Medulla oblongata (tissue), 1 donor: ENCODE results near the gene RXFP2.

Experiments used
- DNase-seq: peaks from one replicate; pipeline ENCODE4 v3.0.0-alpha.2; 2015; ENCODE audit errors: extremely low spot score

The RXFP2 gene, protein sequence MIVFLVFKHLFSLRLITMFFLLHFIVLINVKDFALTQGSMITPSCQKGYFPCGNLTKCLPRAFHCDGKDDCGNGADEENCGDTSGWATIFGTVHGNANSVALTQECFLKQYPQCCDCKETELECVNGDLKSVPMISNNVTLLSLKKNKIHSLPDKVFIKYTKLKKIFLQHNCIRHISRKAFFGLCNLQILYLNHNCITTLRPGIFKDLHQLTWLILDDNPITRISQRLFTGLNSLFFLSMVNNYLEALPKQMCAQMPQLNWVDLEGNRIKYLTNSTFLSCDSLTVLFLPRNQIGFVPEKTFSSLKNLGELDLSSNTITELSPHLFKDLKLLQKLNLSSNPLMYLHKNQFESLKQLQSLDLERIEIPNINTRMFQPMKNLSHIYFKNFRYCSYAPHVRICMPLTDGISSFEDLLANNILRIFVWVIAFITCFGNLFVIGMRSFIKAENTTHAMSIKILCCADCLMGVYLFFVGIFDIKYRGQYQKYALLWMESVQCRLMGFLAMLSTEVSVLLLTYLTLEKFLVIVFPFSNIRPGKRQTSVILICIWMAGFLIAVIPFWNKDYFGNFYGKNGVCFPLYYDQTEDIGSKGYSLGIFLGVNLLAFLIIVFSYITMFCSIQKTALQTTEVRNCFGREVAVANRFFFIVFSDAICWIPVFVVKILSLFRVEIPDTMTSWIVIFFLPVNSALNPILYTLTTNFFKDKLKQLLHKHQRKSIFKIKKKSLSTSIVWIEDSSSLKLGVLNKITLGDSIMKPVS

DNA sequence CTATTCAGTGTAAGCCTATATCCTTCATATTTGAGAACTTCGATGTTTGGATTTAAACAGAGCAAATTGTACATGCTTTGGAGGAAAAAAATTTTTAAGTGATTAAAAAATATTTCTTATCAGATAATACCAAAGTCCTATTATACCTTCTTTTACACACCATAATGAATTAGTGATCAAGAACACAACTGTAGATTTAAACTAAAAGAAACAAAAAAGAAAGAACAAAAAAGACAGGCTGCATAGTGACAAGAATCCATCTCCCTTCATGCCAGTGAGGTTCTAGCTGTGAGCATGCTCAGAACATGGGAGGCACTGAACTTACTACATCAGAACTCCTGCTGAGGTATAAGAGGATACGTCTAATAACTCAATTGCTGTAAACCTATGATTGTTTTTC is at the start of gene RXFP2:
Gene RXFP2 (plus strand): TSS at position 301 of the 400 bp plus-strand sequence. CDS start 87 bp downstream, at position 388.
- DNase-seq, result no peak

DNA sequence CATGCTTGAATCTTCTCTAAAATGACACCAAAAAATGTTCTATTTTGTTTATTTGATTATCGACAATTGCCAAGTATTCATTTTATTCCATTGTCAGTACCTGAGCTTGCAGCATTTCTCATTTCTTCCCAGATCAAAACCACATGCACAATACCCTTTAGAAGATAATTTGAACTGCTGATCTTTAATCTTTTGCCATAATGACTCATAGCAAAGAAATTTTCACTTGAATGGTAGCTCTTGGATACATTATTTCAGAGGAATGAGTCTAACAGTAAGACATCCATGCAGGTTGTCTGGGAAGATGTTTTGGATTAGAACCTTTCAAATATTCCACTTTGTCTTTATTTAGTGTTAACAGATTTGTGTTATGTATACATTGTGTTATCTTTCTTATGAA is 42.0 kb upstream of the RXFP2 start:
- no peak for DNase-seq

DNA sequence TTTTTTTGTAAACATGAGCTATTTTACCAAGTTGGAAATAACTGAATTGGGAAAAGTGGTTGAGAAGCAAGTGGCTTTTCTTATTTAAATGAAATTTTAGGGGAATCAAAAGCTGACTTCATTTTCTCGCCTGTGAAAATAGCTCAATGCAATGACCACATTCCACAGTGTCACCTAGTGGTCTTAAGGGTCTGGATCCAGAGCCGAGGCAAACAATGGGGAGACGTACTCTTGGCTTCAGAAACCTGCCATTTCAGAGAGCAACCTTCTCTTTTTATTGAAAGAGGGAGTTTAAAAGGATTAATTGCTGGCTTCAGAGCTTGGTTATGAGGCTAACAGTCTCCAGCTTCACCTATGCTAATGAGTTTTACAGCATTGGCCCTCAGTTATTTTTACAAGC is 39.7 kb upstream of the RXFP2 start:
- DNase-seq, result no peak

DNA sequence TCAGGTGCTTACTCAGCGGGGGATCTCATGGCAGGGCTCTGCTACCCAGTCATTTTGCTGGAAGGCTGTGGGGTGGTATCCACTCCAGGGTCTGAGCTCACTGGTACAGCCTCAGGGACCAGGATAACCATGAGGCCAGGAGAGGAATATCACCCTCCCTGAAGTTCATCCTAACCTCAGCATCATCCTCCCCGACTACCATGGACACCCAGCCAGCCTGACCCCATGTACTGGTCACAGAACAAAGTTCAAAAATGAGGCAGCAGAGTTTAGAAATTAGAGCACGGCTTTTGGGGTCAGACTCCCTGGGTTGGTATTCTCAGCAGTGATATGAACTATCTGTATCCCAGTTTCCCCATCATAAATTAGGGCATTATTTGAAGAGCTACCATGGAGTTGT is 35.5 kb upstream of the RXFP2 start:
- no peak for DNase-seq

DNA sequence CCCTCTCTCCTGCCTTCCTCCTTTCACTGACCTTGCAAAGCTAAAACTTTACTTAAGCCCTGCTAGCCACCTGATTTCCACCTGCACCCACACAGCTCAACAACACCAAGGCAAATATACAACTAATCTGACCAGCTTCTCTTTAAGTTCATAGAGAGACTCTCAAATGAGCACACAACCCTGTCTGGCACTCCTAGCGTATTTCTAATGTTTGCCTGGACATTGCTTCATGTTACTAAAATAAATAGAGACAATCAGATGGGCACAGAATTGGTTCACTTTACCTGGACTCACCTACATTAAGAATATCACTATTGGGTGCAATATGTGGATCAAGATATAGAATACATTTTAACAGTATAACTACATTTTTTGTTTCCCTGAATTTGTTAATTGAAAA is 33.2 kb upstream of the RXFP2 start:
- DNase-seq, result no peak

DNA sequence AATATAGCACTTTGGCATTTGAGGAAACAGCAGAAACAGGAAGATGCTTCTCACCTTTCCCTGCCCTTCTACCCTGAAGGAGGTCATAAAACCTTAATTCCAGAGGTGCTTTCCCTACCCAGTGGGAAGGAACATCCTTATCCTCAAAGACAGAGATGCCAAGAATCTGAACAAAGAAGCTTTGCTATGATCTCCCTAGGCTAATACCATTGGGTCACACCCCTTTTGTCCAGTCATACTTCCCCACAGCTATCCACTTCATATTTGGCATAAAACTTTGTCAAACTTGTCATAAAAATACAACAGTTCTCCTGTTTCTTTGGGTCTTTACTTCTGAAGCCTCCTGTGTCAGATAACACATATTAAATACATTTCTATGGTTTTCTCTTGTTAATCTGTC is 21.7 kb upstream of the RXFP2 start:
- DNase-seq, result no peak

DNA sequence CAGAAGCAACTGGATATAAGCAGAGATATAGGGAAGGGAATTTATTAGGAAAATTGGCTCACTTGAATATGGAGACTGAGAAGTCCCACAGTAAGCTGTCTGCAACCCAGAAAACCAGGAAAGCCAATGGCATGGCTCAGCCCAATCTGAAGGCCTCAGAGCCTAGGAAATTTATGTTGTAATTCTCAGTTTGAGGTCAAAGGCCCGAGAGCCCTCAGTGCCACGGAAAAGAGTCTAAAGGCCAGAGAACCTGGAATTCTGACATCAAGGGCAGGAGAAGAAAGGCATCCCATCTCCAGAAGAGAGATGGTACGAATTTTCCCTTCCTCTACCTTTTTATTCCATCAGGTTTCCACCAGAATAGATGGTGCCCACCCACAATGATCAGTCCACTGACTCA is 20.1 kb upstream of the RXFP2 start:
- no peak for DNase-seq

DNA sequence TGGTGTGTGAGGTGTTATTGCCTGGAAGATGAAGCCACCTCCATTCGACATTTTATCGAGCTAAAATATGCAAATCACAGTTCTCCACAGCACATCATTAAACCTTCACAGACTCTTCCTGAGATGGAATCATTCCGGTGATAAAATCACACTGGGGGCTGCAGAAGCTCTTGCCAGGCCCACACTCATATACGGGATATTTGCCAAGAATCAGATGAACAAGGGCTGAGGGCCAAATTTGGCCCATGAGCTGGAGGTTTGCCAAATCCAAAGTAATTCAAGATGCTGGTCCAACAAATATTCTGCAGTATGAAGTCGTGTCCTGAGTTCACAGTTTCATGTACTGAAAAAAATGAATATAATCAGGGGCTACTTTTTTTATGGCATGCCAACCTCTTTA is 16.7 kb upstream of the RXFP2 start:
- no peak for DNase-seq

DNA sequence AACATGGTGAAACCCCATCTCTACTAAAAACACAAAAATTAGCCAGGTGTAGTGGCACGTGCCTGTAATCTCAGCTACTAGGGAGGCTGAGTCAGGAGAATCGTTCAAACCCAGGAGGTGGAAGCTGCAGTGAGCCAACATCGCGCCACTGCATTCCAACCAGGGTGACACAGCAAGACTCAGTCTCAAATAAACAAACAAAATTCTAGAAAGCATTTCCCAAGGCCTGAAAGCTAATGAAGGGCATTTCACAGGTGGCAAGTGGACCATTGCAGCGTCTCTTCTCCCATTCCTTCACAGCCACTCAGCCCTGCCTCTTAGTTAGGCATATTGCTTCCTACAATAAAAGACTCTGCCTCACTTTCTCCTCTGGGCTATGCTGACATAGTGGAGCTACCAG is 13.5 kb upstream of the RXFP2 start:
- no peak for DNase-seq

DNA sequence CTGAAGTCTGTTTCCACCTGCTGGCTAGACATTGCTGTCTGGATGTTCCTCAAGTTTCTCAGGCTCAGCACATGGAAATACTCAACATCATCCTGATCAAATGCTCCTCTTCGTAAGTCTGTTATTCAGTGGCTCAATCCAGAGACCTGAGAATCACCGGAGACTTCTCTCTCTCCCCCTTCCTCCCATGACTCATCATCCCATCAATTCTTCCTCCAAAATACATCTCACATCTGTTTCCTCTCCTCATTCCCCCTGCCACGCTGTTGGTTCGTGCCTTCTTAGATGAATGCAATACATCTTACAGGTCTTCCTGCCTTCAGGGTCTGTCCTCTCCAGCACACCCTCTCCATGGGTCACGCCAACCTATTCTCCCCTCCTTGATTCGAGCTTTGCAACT is 7.4 kb upstream of the RXFP2 start:
- no peak for DNase-seq

DNA sequence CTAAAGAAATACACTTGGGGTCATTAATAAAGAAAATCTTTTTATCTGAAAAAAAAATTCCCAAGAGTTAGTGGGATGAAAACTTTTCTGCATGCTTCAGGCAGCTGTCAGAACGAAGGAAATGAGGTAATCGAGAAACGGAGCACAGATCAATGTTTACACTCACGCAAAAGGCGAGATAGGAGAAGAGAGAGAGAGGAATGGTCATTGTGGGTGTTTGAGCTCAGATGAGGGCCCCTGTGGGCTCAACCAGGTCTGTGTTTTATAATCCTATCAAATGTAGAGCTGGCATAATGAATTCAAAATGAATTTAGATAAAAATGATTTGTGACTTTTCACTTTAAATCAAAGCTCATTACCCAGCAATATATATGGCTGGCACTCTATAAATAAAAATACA is 6.3 kb upstream of the RXFP2 start:
- no peak for DNase-seq

DNA sequence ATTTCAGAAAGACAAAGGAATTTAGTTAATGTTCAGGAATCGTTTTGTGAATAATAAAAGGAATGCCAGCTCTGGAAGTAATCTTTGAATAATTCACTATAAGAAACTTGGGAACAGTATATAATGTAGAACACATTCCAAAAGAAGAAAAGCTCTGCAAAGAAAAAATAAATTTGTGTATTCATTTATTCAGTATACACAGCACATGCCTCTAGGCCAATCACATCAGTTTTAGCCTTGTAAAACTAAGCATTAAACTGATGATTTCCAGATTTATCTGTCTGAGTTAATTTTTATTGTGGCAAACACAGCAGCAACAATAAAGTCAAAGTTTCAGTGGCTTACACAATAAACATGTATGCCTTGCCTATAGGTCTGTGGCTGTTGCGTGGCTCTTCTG is 5.7 kb upstream of the RXFP2 start:
- DNase-seq, result no peak

DNA sequence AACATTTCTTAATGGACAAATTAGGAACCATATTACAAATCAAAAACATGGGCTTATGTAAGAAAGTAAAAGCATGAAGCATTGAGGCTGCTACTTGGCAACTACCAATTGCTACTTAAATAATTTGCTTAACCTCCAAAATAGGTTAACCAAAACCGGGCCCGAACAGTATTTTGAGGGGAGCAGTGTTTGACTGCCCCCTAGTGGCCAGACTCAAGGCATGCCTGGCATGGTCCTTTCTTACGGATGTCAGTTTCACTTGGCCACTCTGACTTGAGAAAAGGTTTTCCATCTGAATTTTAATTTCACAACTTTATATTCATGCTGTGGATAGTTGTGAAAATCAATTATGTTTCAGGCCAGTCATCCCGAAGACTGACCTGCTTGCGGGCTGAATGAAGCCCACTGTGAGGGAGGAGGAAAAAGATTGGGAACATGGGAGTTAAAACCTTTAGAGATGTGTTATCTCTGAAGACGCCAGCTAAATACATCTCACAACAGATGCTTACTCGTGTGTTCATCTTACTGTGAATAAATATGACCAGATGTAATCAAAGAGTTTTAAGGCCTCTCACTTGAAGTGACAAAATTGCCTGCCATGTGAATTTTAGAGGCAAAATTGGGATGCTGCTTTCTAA is 2.9 kb downstream of the RXFP2 start:
- peak; percentile 70 for DNase-seq

DNA sequence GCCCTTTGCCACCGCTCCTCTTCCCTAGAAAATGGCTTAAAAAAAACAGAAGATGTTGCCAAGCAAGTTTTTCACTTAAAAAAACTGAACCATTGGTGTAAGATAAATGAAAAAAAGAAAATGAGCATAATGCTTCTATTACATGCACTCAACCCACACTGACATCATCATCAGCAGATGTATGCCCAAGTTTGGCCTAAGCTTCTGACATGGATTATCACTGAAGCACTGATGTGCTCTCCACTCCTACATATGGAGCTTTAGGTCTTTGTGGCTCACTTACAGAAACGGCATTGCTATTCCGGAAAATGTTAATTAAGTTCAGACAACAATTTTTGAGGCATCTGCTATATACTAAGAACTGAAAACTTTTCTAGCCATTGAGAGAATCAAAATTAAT is 8.0 kb downstream of the RXFP2 start:
- no peak for DNase-seq

DNA sequence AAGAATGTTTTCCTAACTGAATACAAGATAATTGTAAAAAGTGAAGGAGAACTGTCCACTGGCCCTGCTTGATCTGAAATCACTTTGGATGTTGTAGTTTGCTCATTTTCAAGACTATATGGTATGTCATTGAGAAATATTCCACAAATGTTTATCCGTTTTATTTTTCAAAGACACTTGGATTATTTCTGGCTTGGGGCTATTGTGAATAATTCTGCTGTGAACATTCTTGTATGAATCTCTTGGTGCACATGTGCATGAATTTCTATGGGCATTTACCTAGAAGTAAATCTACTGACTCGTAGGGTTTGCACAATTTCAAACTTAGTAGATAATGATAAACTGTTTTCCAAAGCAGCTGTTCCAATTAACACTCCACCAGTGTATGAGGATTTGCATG is 8.6 kb downstream of the RXFP2 start:
- DNase-seq, result no peak

DNA sequence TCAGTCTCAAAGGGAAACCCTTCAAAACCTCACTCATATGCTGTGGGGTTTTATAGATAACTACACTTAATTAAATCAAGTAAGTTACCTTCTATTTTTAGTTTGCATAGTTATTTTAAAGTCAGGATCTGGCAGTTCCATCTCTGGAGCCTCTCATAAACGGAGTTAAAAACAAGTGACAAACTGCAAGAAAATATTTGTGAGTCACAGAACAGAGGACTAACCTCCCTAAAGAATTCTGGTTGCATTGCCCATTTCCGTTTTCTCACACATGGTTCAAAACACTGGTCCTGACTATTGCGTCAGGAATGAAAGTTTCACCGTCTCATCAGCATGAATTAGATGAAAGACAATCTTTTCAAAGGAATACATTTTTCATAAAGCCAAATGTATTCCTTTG is 10.6 kb downstream of the RXFP2 start:
- DNase-seq, result no peak

DNA sequence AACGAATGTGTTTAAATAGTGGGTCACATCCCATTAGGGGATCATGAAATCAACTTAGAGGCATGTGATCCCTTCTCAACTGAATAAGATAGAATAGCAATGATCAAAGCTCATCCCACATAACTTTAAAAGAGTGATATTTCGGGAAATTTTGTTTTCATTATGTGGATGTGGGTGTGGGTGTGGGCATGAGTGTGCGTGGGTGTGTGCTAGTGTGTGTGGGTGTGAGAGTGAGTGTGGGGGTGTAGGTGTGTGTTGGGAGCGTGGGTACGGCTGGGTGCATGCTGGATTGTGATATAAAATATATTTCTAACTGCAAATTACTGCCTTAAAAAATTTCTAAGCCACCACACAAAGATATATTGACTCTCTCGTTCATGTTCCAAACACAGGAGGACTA is 15.9 kb downstream of the RXFP2 start:
- DNase-seq, result no peak

DNA sequence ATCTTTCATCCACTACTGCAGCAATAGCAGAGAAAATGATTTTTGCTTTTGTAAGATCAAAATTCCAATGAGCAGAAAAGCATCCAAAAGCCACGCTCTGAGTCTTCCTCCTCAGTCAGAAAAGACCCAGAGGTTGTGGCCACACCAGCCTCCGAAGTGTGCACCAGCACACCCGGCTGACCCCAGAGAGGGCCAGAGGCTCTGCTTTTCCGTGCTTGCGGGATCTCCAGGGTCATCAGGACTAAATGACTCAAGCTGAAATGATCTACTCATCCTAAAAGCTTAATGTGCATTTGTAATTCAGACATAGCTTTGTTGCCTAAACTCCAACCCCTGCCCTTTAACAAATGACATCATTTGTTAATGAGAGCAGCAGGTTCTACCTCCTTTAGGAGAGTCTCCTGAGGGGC is 16.5 kb downstream of the RXFP2 start:
- no peak for DNase-seq

DNA sequence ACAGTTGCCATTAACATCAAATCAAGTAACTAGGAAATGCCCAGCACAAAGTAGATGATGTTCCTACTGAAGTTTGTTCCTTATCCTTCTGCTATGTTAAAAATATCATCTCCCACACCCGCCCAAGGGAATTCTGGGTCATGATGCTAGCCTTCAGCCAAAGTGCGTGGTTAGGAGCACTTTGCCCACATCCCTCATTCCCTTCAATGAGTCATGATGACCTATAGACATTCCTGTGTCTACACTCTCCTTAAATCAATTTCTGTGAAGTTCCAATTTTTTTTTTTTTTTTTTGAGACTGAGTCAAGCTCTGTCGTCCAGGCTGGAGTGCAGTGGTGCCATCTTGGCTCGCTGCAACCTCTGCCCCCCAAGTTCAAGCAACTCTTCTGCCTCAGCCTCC is 17.0 kb downstream of the RXFP2 start:
- DNase-seq, result no peak

DNA sequence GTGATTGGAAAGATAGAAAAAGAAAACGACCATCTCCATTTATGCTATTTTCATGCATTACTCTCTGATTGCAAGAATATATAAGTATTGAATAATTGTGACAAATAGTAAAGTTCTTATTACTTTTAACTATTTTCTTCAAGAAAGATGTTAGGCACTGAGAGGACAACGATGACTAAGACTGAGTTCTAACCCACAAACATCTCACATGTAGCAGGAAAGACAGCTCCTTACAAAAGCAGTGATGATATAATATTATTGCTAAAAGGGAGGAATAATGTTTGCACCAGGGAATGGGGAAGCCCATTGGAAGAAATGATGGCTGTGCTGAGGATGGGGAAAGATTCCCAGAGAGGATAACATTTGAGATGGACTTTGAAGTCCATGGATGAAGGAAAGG is 22.6 kb downstream of the RXFP2 start:
- no peak for DNase-seq

DNA sequence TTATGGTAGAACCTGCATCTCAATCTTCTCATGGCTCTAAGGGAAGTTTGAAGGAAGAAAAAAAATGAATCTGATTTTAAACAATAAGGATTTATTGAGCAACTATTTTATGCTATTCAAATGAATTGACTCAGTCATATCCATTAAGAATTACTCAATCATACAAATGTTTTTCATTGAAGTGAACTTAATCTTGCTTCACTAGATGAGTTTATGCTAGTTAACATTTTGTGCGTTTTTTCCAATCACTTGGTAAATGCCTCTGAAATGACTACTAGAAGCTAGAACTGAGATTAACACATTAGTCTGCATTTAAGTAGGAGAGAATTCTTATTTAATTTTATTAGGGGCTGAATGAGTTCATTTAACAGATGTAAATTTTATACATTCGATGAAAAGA is 25.2 kb downstream of the RXFP2 start:
- DNase-seq, result no peak

DNA sequence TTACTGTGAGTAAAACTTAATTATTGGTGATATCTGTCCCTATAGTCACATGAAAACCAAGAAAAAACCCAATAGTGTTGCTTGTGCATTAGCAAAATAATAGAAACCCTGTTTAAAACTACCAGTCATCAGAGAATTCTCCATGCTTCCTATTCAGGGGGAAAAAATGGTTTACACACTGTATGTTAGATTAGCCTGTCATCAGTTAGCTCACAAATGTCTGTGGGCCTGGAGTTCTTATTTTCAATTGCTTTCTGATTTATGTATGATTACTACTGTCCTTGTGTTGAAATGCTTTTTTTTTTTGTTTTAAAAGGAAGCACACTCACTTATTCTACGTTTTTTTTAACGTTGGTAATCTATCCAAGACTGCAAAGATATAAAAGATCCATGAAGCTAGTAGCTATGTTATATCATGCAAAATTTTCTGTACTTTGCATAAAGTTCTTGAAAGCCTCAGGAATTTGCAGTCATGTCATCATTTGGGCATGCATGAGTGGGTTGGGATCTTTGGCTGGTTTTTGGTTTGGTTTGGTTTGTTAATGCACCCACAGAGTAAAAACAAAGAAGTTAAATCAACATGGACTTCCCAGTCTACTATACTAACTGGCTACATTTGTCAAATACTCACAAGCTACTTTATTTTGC is 25.9 kb downstream of the RXFP2 start:
- DNase-seq, result no peak
